Activated CD8-positive, alpha-beta memory T cell treated with anti-CD3 and anti-CD28 coated beads for 1 hour (primary cell): ENCODE measurements around the gene CAMK2G.
"Not testable (repeated sequence)": the region's sequence is repeated elsewhere in the genome, so short reads cannot be mapped to it uniquely, and the experiment has no call there.

Experiments used
- DNase-seq, 2 donors: peaks; one replicate each; pipeline ENCODE4 v3.0.0-alpha.2; 2020; ENCODE audit warnings: low read depth in 1 of 2; ENCODE audit errors: extremely low read depth in 1 of 2

The CAMK2G gene

DNA sequence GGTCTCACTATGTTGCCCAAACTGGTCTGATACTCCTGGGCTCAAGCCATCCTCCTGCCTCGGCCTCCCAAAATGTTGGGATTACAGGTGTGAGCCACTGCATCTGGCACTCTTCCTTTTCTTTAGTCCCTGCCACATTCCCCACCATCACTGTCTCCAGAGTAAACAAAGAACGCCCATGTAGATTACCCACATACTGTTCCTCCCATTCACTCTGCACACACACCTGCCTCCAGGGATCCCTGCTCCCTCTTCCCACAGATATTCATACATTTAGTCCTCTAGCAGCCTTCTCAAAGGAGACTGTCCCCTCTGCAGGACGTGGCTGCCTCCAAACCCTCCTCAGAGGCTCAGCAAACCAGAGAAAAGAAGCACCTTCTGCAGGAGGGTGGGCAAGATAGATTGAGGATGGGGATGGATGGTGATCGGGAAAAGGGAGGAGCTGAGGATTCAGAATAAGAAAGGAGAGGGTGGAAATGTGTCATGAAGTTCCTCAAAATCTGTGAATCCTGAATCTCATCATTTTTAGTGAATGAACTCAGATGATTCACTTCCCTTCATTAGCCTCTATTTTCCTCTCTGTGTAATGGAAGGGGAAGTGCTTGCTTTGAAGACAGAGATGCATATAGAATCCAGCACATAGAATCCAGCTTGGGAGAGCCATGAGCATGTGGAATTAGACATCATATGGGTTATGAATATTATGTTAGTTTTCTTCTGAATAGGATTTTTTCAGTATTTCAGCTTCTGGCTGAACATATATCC is 31.1 kb upstream of the CAMK2G start:
- DNase-seq = no peak

GRCh38 chr10:73902351-73902750 is 28.0 kb upstream of the CAMK2G start:
- DNase-seq = no peak

- no peak for DNase-seq
Observed at GRCh38 chr10:73901261-73901660, 26.9 kb upstream of the CAMK2G start.

DNA sequence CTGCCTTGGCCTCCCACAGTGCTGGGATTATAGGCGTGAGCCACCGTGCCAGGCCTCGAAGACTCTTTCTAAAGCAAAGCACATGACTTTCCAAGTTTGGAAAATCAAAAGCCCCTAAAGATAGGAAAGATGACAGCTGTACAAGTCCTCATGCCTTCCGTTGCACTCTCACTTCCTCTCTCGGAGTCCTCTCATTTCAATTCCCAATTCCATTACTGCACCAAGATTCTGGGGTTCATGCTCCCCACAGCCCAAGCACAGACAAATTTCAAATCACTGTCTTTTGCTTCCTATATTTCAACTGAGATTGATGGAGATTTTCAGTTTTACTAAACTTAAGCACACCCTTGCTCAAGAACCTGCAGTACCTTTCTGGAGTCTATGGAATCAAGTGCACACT is 25.7 kb upstream of the CAMK2G start:
- no peak for DNase-seq

DNA sequence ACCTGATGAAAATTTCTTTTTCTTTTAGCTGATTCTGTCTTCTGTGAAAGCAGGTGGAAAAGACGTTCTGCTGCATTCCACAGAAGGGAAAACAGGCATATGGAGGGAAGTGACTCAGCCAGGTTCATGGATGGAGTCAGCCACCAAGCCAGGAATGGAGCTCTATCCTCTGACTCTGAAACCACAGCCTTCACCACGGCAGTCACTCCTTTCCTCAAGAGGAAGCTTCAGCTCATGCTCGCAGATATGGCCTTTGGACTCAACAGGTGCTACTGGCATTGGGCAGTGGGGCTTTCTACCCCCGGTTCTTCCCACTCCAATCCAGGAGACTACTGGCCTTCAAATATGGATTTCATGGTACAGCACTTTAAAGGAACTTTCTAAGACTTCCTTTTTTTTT is 25.1 kb upstream of the CAMK2G start:
- no peak for DNase-seq

DNA sequence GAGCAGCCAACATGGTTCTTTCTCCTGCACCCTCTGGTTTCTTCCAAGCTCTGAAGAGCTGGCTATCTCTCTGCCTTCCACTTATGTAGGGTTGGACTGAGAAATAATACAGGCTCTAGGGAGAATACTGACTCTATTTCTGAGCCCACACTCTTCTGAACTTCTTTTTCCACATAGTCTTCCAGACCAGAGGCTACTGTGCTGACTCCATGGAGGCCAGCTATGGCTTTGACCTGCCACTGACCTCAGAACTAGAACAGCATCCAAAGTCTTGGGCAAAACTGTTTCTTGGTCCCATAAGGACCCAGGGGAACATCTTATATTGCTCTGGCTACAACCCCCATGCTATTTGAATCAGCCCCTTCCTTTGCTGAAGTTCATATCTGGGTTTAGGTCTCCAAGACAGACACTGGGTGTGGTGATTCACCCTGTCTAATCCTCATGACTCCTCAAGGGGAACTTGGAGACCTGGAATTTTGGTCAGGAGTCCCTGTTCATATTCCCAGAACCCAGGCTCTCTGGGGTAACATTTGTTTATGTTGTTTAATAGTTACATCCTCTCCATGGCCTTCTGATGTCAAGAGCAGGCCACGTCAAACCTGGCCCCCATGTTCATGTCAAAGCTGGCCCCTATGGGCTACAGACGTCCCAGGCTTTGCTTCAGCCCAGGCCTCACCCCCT is 24.5 kb upstream of the CAMK2G start:
- DNase-seq = no peak

- no peak for DNase-seq
Observed at GRCh38 chr10:73897693-73898092, 23.3 kb upstream of the CAMK2G start.

- not testable (repeated sequence) for DNase-seq
Observed at GRCh38 chr10:73895381-73895780, 21.0 kb upstream of the CAMK2G start.

GRCh38 chr10:73894245-73894971 is 20.1 kb upstream of the CAMK2G start:
- DNase-seq = no peak

DNA sequence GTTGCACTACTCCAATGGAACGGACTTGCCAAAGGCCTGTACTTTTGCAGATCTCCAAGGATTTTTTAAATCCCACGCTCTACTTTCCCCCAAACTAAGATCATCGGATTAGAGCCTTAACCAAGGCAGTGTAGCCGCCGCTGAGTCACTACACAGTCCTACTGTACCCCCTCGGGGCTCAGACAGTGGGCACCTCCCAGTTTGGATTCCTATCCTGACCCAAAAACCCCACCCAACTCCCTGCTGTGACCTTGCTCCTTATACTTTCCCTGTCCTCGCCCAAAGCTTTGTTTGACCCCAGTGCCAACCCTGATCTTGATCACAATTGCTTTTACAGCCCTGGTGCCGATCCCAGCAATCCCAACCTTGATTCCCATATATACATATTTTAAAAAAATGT is 19.1 kb upstream of the CAMK2G start:
- no peak for DNase-seq

GRCh38 chr10:73892310-73893030 is 18.1 kb upstream of the CAMK2G start:
- DNase-seq = no peak

GRCh38 chr10:73891540-73891939 is 17.2 kb upstream of the CAMK2G start:
- no peak for DNase-seq

DNA sequence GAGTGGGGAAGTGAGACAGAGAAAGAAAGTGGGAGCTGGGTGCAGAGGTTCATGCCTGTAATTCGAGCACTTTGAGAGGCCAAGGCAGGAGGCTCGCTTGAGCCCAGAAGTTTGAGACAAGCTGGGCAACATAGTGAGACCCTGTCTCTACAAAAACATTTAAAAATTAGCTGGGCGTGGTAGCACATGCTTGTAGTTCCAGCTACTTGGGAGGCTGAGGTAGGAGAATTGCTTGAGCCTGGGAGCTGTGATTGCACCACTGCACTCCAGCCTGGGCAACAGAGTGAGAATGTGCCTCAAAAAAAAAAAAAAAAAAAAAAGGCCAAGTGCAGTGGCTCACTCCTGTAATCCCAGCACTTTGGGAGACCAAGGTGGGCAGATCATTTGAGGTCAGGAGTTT is 16.5 kb upstream of the CAMK2G start:
- not testable (repeated sequence) for DNase-seq

GRCh38 chr10:73890261-73890660 is 15.9 kb upstream of the CAMK2G start:
- DNase-seq = no peak

DNA sequence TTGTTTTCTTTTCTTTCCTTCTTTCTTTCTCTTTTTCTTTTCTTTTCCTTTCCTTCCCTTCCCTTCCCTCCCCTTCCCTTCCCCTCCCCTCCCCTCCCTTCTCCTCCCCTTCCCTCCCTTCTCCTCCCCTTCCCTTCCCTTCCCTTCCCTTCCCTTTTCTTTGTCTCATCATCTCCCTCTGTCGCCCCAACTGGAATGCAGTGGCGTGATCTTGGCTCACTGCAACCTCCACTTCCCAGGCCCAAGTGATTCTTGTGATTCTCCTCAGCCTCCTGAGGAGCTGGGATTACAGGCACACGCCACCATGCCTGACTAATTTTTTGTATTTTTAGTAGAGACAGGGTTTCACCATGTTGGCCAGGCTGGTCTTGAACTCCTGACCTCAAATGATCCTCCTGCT is 15.1 kb upstream of the CAMK2G start:
- DNase-seq = not testable (repeated sequence)

- DNase-seq = no peak
Observed at GRCh38 chr10:73889014-73889413, 14.7 kb upstream of the CAMK2G start.

- no peak for DNase-seq
Observed at GRCh38 chr10:73888514-73888913, 14.2 kb upstream of the CAMK2G start.

GRCh38 chr10:73887294-73888039 is 13.1 kb upstream of the CAMK2G start:
- DNase-seq = no peak

GRCh38 chr10:73886661-73887293 is 12.4 kb upstream of the CAMK2G start:
- no peak for DNase-seq

- DNase-seq = peak; percentile 25 to 31
Observed at GRCh38 chr10:73886085-73886529, 11.8 kb upstream of the CAMK2G start.
